HG02759 (cell line): ENCODE measurements around the gene CDC25C.
"Not testable (repeated sequence)": the region's sequence is repeated elsewhere in the genome, so short reads cannot be mapped to it uniquely, and the experiment has no call there.

Experiments
- ATAC-seq: cut with Tn5 transposase; IDR thresholded peaks from one replicate; pipeline ENCODE4 v1.9.1; 2021; ENCODE audit warnings: mild to moderate bottlenecking, moderate library complexity; ENCODE audit not compliant: unreplicated experiment

The CDC25C gene

GRCh38 chr5:138280915-138281314 is 50.7 kb downstream of the CDC25C start:
- ATAC-seq, result no peak

- no peak for ATAC-seq
Observed at GRCh38 chr5:138276402-138277054, 55.1 kb downstream of the CDC25C start.

DNA sequence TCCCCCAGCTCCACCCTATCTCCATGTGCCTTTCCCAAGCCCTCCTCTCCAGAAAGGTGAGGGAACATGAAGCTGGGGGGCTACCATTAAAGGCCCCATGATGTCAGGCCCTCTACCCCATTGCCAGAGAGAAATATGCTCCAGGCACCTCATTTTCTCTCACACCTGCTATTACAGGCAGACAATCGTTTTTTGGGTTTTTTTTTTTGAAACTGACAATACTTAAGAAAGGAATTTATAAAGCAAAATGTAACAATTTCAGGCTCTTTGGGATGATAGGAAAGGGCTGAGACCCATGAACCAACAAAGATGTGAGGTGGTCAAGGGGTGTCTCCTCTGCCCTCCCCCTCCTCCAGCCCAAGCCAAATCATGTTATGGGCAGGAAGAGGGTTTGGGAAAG is 55.7 kb downstream of the CDC25C start:
- ATAC-seq, result no peak

GRCh38 chr5:138275379-138275782 is 56.2 kb downstream of the CDC25C start:
- ATAC-seq, result no peak

- no peak for ATAC-seq
Observed at GRCh38 chr5:138274189-138274853, 57.3 kb downstream of the CDC25C start, which contains the start of gene GFRA3. GFRA3 (minus strand) TSS chr5:138274621; CDS start chr5:138274424, 197 bp downstream.

- no peak for ATAC-seq
Observed at GRCh38 chr5:138273834-138274188, 57.8 kb downstream of the CDC25C start.

- no peak for ATAC-seq
Observed at GRCh38 chr5:138272681-138273080, 58.9 kb downstream of the CDC25C start.

DNA sequence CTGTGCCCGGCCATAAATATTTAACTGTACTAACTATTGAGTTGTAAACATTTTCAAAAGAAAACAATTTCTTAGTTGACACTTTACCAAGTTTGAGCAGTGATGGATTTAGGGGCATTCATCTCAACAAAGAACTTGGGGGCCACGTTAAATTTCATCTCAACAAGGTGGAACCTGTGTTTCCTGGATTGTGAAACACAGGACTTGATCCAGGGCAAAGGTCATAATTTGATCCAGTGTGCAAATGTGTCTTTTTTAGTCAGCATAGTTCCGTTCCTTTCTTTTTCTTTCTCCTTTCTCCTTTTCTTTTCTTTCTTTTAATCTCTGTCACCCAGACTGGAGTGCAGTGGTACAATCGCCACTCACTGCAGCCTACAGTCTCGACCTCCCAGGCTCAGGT is 60.3 kb downstream of the CDC25C start:
- ATAC-seq, result no peak

DNA sequence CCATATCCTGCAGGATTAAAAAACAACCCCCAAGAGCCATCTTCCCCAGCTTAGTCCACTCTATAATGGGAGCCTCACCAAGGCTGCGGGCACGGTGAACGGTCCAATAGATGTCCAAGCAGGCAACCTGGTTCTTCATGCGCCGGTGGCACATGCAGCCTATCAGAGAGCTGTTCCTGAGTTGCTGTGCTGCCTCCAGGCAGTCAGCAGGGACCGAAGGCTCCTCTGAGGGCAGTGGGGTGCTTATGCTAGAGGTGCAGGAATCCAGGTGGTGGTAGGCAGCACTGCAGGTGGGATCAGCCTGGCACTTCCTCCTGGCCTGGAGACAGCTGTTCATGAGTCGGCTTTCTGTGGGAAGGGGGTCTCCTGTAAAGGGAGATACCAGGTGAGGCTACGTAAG is 67.4 kb downstream of the CDC25C start:
- ATAC-seq, result no peak

GRCh38 chr5:138263581-138263980 is 68.0 kb downstream of the CDC25C start:
- no peak for ATAC-seq

DNA sequence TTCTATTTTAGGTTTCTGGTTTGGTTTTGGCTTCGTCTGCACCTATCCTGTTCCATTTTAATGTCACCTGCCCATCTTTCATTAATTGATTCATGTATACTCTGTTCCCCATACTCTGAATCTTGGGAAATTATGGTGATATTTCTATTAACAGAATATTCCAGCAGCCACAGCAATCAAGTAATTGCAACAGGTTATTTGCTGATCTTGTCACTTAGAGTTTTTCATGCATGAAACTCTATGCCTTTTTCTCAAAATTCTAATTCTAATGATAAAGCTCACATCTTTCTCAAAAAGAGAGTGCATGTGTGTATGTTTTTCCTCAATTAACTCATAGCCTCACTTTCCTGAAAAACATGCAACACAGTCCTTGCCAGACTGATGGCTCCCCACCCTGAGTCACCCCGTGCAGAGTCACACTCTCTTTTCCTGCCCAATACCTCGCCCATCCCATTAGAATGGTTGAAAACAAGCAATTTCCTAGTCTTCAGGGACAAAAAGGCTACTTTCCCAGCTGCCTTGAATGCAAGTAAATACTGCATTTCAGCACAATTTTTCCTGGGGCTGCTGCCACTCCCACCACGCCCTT is 72.8 kb downstream of the CDC25C start:
- no peak for ATAC-seq

GRCh38 chr5:138257583-138257982 is 74.0 kb downstream of the CDC25C start:
- ATAC-seq, result no peak

- ATAC-seq, result no peak
Observed at GRCh38 chr5:138252944-138253343, 78.7 kb downstream of the CDC25C start.

DNA sequence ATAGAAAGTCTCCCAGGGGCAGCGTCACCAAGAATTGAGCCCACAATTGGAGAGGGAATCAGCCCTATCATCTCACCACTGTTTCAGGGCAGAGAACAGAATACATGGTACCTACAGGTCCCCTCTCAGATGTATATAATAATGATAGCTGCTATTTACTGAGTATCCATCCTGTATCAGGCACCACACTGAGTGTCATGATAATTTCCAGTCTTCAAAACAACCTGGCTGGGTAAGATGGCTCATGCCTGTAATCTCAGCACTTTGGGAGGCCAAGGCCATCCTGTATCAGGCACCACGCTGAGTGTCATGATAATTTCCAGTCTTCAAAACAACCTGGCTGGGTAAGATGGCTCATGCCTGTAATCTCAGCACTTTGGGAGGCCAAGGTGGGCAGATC is 83.8 kb downstream of the CDC25C start:
- ATAC-seq, result not testable (repeated sequence)

GRCh38 chr5:138246822-138247221 is 84.8 kb downstream of the CDC25C start:
- ATAC-seq, result no peak

- ATAC-seq, result no peak
Observed at GRCh38 chr5:138246334-138246733, 85.3 kb downstream of the CDC25C start.

DNA sequence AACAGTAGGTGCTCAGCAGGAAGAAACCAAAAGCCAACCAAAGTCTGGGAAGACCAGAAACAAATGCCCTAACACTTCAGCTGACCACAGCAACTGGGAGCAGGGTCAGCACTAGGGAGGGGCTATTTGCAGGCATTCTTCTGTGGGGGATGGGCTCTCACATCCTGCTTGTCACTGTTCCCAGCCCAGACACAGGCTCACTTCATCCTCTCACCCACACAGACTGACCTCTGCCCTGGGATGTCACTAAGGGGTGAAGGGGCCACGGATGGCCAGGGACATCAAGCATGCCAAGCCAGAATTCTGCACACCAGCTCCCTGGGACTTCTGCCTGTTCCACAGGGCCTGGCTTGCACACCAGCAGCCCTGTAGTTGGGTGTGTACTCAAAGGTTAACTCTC is 85.9 kb downstream of the CDC25C start:
- ATAC-seq, result no peak

GRCh38 chr5:138243794-138244193 is 87.8 kb downstream of the CDC25C start:
- no peak for ATAC-seq

DNA sequence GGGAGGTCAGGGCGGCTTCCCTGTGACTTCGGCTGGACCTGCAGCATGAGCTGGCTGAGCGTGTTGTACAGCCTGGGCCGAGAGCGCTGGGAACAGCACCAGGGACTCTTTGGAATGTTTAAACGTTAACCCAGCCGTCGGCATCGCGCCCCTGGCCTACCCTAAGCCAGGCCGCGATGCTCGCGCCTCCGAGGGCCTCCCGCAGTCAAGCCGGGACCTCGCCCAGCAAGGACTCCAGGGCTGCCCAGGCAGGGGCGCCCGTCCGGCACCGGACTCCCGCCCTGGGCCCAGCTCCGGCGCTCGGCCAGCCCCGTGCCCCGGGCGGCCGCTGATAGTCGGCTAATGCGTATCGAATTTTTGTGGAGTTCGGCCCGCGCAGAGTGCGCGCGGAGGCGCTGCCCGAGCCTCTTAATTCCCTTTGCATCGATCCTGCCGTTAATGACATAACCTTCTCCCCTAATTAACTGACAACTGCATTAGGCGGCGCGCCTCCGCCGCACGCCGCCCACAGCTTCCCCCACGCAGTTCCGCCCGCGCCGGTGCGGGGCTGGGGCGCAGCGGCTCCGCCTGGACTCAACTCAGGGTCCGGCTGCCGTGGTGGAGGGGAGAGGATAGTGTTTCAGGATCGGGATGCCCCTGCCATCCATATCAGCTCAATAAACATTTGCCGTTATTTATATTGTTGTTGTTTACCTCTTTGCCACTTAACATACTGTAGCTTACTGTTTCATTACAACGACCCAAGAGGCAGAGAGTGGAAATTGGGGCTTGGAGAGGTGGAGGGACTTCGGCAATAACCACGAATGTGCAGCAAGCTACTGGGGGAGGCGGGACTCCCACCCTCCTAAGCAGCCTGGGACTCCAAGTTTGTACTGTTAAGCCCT is 89.7 kb downstream of the CDC25C start:
- no peak for ATAC-seq

DNA sequence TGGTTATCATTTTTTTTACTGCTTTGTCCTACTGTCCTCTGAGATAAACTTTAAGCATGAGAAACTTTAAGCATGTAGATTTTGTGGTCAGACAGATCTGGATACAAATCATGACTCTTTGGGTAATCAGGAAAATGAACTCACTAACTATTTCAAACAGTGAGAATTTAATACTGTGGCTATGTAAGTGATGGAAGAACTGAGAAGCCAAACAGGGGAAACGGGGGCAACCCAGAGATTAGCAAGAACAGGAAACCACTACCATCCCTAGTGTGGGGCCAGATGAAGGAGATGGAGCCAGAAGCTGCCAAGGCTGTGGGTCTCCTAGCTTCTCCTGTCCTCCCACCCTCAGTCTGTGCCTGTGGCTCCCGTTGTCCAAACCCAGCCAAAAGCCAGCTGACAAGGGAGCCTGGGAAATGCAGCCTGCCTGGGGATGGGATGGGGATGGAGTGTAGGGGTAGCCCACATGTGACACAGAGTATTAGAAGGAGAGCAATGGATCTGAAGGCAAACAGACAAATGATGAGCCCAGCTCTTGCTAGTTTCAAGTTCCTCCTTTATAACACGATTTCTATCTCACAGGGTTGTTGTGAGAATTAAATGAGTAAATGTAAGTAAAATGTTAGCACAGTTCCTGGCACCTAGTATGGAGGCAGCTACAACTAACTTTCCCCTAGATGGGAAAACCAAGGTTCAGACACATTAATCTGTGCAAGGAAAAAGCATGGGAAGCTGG is 90.8 kb downstream of the CDC25C start:
- ATAC-seq, result no peak

GRCh38 chr5:138238034-138238433 is 93.6 kb downstream of the CDC25C start:
- ATAC-seq, result no peak
